Ramos (cell line): ENCODE results near the gene NEDD9.

Source experiments
- in situ Hi-C: fragments of 300-500 bp; cut with MboI; formaldehyde crosslinking; loops from one replicate; pipeline ENCODE4 v1.14.3; 2022; ENCODE audit warnings: low sequenced_read_pairs; ENCODE audit not compliant: unreplicated experiment

The NEDD9 gene

DNA sequence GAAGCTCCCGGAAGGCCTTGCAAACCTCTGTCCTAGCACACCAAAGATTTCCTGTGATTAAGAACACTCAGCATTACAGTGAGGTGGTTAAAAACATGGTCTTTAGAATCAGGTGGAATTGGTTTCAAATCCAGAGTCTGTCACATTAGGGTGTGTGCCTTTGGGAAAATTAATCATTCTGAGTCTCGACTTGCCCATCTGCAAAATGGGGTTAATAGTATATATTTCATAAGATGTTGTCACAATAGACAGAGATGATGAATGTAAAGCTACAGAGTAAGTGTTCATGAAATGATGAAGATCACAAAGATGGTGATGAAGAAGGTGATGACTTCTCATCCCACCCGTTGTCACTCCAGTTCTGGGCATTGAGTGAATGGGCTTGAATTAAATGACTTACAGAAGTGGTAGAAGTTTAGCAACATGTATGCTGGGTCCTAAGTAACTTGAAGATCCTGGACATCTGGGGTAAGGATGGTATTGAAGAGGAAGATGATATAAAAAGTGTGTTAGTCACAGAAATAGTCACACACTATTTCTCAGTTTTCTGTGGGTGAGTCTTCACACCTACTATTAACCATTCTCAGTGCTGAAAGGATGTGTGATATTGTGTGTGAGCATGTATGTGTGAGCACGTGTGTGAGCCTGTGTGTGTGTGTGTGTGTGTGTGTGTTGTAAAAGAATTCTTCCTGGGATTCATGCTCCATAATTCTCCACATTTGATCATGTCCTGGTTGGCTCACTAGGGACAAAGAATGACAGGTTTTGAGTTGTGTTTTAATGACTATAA is 28.0 kb upstream of the NEDD9 start:
- in situ Hi-C loops = no loop called here

DNA sequence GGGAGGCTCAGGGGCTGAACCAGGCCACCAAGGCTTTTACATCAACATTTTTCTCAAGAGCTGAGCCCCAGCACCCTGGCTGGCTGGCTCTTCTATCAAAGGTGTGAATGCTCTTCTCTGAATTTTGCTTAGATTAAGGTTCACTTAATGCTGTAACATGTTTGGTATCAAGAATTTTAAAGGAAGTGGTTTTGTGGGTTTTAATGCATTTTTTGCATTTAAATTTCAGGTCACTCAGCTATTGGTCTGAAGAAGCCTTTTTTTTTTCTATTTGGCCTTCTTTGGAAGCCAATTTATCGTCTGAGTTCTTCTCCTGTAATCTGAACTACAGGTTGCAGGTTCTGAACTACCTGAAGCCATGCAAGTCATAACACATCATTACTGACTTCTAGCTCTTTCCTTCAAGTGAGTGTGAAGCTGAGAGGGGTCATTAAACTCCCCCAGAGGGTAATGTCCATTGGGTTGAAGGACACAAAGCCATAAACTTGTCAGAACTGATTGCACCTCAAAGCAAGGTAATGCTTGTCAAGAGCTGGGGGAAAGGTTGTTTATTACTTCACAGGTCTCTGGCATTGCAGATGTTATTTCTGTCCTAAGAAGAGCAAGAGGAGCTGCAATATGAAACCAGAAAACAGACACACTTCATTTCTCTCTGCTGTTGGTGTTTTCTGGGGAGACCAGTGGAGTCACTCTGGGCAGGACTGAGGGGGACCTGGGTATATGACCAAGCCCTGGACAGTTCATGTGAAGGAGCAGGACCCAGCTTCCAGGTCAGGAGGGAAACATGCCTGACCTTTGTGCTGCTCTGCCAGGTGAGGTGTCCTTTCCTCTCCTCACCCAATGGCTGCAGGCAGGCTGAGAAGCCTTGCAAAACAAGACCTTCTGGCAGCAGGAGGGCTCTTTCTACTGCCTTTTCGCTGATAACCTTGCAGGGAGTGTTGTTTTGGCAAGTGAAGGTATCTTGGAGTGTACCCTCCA is 26.1 kb upstream of the NEDD9 start:
- in situ Hi-C loops = no loop called here

DNA sequence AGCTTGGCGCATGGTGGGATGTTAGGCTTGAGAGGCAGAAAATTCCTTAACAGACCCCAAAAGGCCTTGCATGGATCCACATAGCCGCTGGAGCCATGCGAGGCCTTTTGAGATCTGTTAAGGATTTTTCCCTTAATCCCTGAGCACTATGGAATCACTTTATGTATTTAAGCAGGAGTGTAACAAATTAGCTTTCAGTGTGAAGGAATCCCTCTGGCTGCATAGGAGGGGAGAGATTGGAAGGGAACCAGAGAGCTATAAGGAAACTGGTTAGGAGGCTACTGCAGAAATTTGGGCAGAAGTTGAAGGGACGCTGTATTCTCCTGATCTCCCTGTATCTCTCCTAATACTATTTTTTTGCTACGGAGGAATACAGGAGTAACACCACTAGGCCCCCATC is 23.1 kb upstream of the NEDD9 start:
- in situ Hi-C loops = no loop called here

DNA sequence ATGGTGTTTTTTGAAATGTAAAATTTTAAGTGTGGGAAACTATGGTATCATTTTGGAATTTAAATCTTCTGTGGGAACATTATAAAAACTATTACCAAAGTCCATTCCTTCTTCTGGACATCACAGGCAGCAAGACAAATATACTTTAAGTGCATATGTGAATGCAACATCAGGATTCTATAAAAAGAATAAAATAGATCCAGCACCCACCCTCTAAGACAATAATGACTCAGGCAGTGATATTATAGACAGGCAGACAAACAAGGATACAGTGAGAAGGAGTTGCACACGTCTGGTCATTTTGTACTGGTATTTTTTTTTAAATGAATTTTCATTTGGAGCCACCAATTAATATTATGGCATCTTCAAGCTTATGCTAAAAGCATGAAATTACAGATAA is 21.1 kb upstream of the NEDD9 start:
- in situ Hi-C loops = no loop called here

DNA sequence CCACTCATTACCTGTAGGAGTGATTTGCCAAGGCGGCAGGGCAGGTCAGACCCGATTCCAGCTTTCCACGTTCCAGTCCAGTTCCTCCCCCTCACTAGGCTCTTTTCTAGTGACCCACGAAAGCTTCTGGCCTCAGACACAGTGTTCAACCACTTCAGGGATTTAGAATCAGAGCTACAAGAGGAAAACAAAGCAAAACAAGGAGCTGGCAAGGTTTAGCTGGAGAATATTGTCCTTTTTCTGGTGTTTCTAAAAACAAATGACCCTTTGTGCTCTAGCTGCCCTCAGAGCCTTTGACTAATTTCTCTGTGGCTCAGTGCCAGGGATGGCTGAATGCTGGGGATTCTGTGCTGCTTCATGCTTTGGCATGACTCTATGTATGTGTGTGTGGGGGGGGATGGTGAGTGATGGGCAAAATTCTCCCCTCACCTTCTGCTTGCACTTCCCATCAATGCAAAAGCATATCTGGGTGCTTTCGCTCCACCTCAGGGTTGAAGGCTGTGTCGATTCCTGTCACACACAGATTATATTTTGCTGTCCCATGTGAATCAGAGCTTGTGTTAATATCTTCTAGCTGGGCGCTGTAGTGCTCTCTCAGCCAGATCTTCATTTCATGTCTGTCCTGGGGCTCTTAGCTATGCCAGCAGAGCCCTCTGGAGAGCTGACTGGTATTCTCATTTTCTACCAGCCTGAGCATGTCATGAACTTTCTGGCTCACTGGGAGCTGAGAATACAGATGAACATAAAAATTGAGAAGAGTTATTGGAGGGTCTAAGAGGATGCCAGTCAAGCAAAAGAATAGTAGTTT is 19.3 kb upstream of the NEDD9 start:
- in situ Hi-C loops = no loop called here

DNA sequence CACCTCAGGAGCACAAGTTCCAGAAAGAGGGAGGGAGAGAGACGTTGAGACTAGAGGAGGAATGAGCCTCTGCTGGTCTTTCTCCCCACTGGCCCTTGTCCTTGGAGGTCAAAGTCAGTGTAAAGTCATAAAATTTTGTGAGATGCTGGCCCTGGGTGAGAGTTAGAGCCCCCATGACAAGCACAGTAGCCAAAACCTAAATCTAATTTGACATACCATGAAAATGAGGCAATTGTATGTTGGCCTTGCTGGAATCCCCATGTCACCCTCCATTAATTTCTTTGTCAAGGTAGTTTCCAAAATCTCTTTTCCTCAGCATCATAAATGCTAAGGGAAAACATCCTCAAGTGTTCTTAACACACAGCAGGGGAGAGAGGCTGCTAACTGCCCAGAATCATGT is 17.6 kb upstream of the NEDD9 start:
- in situ Hi-C loops = no loop called here

DNA sequence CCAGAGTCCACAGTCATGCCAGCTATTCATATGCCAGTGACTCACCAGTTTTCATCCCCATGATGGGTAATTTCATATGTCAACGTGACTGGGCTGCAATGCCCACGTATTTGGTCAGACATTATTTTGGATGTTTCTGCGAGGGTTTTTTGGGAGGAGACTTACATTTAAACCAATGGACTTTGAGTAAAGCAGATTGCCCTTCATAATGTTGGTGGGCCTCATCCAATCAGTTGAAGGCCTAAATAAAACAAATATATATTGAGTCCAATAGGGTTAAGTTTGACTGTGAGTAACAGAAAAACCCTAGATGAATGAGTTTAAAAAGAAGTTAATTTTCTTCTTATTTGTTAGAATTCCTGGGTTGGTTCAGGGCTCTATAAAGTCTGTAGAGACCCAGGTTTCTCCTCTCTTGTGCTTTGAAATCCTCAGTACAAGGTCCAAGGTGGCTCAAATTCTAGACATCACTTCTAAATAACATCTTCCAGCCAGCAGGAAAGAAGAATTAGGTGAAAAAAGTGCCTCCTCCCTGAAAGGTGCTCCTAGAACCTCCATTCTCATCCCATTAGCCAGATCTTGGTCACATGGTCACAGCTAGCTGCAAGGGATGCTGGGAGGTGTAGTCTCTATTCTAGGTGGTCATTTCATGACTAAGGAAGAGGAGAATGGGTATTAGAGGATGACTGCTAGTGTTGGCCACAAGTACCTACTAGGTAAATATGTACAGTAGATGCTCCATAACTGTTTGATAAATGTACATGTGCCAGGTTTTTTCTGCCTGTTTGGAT is 16.7 kb upstream of the NEDD9 start:
- in situ Hi-C loops = no loop called here

DNA sequence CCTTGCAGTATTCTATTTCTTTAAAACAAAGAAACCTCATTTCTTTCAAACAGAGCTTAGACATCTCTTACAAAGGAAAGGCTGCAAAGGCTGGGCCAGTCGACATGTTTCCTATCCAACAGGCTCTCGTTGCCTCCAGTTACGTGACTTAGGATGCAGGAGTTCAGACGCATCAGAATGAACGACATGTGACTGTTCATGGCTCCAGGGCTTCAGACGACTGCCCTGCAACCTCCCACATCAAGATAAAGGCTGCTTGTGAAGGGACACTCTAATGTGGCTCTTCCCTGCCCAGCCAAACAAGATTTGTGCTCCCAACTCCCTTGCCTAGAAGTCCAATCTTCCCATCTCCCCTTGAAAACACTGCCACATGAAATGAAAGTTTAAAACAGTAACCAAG is 14.3 kb upstream of the NEDD9 start:
- in situ Hi-C loops = no loop called here

DNA sequence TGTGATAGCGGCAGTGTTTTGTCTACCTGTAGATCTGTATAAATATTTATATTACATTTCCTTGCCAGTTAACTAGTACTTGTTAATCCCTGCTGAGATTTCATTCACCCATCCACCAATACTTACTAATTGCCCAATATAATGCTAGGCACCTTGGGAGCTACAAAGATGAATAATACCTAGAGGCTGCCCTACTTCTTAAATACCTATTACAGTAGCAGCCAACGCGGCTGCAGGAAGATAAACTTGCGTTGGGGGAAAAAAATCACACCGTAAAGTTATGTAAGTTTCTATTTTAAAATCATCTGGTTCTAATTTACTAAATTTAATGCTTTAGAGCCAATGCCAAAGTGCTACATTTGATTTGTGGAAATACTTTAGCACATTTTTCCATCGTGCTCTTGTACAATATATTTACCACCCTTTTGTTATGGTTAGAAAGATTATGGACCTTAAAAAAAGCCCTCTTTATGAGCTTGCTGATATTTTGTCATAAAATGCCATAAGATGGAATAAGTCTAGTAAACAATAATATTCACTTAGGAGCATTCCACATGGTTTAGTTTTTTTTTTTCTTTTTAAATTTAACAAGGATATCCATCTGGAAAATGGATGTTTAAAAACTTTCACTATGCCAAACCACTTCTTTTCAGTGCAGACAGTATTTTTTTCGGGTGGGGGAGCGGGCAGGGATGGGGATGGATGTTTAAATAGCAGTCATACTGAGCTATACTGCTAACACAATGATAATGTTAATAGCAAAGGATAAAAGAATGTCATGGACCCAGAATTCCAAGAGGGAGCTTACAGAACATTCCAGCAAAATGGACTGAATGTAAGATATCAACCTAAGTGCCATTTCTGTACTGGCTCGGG is 13.2 kb upstream of the NEDD9 start:
- in situ Hi-C loops = no loop called here

DNA sequence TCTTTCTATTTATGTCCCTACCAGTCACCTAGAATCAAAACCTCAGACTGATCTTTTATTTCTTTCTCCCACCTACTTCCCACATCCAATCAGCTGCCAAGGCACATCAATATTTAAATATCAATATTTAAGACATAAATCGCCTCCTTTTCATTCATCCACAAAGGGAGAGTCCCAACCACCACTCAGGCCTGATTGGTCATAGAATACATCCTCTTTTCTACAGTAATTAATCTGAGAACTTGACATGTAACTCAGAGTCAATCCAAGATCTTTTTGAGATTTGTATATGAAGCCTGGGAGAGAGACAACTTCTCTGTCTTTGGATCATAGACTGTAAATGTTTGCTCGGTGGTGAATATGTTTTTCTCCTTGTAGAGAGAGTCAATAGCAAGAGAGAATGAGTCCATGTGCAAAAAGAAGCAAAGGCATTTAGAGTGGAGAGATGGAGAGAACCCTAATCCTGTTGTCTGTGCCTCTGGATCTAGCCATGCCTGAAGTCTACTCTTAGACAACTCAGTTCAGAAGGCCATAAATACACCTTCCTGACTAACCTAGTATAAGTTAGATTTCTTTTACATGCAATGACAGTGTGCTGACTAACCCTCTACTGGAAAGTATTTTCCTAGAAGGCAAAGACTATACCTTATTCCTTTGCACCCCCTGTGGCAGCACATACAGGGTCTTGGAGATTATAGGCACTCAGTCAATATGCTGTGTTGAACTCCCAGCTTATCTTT is 12.1 kb upstream of the NEDD9 start:
- in situ Hi-C loops = no loop called here

DNA sequence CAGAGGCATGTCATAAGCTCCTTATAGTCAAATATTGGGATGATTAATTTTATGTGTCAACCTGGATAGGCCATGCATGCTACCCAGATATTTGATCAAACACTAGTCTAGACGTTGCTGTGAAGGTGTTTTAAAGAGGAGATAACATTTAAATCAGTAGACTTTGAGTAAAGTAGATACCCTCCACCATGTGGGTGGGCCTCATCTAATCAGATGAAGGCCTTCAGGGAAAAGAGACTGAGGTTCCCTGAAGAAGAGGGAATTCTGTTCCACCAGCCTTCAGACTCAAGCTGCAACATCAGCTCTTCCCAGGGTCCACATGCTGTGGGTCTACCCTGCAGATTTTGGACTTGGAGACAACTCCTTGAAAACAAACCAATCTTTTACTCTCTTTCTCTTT is 11.4 kb upstream of the NEDD9 start:
- in situ Hi-C loops = no loop called here

DNA sequence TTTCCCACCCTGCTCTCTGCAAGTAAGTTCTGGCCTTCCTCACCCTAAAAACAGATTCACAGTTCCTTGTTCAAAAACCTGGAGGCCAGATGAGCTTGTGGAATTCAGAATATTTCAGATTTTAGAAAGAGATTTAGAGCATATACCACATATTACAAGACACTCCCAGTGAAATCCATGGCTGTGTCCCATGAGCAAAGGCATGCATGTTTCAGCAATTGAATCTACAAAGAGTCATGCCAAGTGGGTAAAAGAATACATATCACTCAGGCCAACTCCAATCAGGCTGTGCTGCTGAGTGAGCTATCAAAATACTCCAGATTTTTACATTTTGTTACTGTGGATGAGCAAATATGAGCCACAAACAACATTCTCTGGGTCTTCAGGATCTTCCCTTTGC is 10.2 kb upstream of the NEDD9 start:
- in situ Hi-C loops = no loop called here

DNA sequence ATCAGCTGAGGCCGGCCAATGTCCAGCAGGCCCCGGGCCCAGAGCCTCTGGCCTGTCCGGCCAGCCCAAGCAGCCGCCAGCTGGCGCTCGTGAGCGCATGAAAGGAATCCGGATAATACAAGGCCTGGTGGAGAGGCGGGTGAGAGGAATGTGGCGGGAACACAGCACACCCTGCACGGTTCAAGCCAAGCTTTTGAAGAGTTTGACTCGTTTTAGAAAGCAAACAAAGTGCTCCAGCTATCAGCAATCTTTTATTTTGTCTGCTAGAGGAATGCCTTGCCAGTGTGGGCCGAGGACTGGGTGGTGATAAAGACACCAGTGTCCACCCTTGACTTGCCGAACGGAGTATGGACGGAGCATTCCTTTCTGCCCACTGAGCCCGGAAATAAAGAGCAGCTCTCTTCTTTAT is 9.3 kb upstream of the NEDD9 start:
- in situ Hi-C loops = no loop called here

DNA sequence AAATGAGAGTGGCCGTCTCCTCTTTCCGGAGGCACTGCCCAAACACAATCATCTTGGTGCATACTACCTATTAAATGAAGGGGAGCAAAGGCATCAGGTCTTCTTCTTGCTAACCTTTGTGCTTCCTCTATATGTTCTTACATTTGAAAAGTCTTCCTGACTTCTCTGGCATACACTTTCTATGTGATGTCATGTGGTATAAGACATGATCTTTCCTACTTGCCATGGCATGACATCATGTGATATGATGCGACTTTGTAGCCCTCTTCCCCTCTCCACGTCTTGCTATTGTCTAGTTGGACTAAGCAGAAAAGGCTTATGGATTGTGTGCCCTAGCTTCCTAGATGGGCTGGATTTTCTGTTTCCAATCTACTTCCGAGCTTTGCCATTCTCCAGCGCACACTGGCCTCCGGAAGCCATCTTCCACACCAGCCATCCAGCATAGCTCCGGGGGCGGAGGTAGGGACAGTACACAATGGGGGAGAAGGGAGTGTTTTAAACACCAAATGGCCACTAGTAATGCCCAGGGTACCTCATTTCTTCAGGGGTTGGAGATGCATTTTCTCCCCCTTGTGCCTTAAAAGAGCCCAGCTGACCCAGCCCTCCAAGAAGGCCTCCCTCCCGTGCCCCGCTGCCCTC is 8.8 kb upstream of the NEDD9 start:
- in situ Hi-C loops = no loop called here

DNA sequence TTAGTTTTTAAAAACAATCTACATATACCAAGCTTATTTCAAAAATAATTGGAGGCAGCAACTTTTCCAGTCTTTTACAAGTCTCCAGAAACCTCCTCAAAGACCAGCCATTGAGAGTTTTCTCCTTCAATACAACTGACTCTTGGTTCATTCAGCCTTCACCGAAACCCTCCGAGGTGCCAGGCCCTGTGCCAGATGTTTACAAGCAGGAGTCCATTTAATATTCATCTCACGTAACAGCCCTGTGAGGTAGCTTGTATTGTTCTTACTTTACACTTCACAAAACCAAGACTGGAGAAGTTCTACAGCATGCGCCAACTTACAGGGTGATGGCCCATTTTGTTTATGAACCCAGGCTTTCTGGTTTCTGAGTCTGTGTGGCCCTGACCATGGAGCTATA is 5.5 kb upstream of the NEDD9 start:
- in situ Hi-C loops = no loop called here

DNA sequence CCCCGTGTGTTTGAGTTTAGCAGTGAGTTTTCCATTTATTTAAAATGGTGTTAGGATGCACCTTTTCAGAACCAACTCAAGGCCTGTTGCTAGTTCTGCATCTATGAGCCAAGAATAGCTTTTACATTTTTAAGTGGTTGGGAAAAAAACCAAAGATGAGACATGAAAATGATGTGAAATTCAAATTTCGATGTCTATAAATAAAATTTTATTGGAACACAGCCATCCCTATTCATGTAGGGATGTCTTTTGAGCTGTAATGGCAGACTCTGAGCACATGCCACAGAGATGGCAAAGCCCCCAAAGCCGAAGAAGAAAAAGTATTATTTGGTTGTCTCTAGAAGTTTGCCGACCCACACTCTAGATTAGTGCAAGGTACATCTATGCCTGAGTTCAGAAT is 5.0 kb upstream of the NEDD9 start:
- in situ Hi-C loops = no loop called here

DNA sequence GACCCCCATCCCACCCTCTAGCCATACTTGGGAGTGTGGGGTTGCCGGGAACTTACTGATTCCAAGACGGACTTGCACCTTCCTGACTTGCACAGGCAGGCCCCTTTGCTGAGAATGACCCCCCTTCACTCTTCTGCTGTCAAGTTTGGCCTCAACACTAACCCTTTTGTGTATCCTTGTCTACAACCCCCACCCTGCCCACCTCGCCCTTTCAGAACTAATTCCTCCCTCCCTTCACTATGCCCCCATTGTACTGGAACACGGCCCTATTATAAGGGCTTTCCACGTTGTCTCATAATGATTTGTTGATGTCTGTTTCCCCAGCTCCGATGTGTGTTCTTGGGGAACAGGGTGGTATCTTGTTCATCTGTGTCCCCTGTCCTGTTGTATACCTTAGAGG is 4.4 kb upstream of the NEDD9 start:
- in situ Hi-C loops = no loop called here
